GM21737 (cell line): ENCODE data around the gene ALG9.

Experiments
- ATAC-seq: cut with Tn5 transposase; IDR thresholded peaks from one replicate; pipeline ENCODE4 v1.9.1; 2021; ENCODE audit warnings: mild to moderate bottlenecking, moderate library complexity; ENCODE audit not compliant: unreplicated experiment

Gene ALG9

GRCh38 chr11:111836721-111837120, 34.7 kb downstream of the ALG9 start:
- peak; percentile 74 for ATAC-seq

- no peak for ATAC-seq
These were observed 35.2 kb downstream of the ALG9 start for GRCh38 chr11:111836162-111836561.

GRCh38 chr11:111835665-111836064, 35.7 kb downstream of the ALG9 start:
- no peak for ATAC-seq

- no peak for ATAC-seq
These were observed 36.8 kb downstream of the ALG9 start for GRCh38 chr11:111834432-111835163.

- ATAC-seq, result no peak
These were observed 37.9 kb downstream of the ALG9 start for GRCh38 chr11:111833524-111833923.

- peak; percentile 51 for ATAC-seq
These were observed 42.0 kb downstream of the ALG9 start for GRCh38 chr11:111829185-111829968.

- ATAC-seq, result no peak
These were observed 44.9 kb downstream of the ALG9 start for GRCh38 chr11:111826322-111826950.

GRCh38 chr11:111823629-111824028, 47.8 kb downstream of the ALG9 start:
- ATAC-seq, result no peak

GRCh38 chr11:111823131-111823530, 48.2 kb downstream of the ALG9 start:
- no peak for ATAC-seq

GRCh38 chr11:111819829-111820237, 51.5 kb downstream of the ALG9 start:
- ATAC-seq, result no peak

- ATAC-seq, result no peak
These were observed 52.1 kb downstream of the ALG9 start for GRCh38 chr11:111819161-111819828.

GRCh38 chr11:111815489-111815888, 55.9 kb downstream of the ALG9 start:
- ATAC-seq, result no peak

GRCh38 chr11:111814557-111815320, 56.6 kb downstream of the ALG9 start:
- no peak for ATAC-seq

- no peak for ATAC-seq
These were observed 57.3 kb downstream of the ALG9 start for GRCh38 chr11:111814106-111814505.

- ATAC-seq, result no peak
These were observed 59.2 kb downstream of the ALG9 start for GRCh38 chr11:111812211-111812610.

GRCh38 chr11:111811445-111811844, 59.9 kb downstream of the ALG9 start:
- ATAC-seq, result no peak

- ATAC-seq, result no peak
These were observed 62.5 kb downstream of the ALG9 start for GRCh38 chr11:111808834-111809233.

- no peak for ATAC-seq
These were observed 63.3 kb downstream of the ALG9 start for GRCh38 chr11:111808063-111808588.

GRCh38 chr11:111807076-111807475, 64.3 kb downstream of the ALG9 start:
- no peak for ATAC-seq

- ATAC-seq, result no peak
These were observed 70.2 kb downstream of the ALG9 start for GRCh38 chr11:111801135-111801534.
